ENCODE results near the gene GABARAP. TPM values are rescaled to one million over a fixed set of nuclear protein-coding genes. Genes with fewer than 3 reads are reported as not detected.

The GABARAP gene
- total and polyA plus RNA-seq, 2 of the 13 experiments (the other 11 are each of a cell fraction or from before 2014, with no cell fraction given), result 161 to 310 TPM

GRCh38 chr17:7261379-7262191 is 19.3 kb upstream of the GABARAP start:
- Histone ChIP-seq H3K27ac (ENCODE audit: extremely low read length, insufficient read depth, low read length) (no peak overlapping the region), H4K20me1 (ENCODE audit: insufficient read depth, low read length) (no peaks in the 10 kb centered on the region), H3K9me3 (ENCODE audit: low read length) (no peaks in the 10 kb centered on the region), H3K36me3 (replicated peaks in 1 of 2; ENCODE audit: control insufficient read depth in 1 of 2, insufficient read depth in 2 of 2, low read length in 2 of 2) (0 out of 5 replicates have a peak, but pooled peaks cover 0 to 3% of the 10 kb centered on the region in 2 experiments), H3K4me1 (ENCODE audit: insufficient read depth, low read length) (peaks cover 70% of the 10 kb centered on the region), H2AFZ (ENCODE audit: low read length) (no peak overlapping the region), H3K4me3 (replicated peaks in 1 of 3; ENCODE audit: insufficient read depth in 1 of 3, low read depth in 2 of 3, low read length in 3 of 3) (no peak overlapping the region), H3K9ac (ENCODE audit: insufficient read depth, low read depth, low read length) (no peak overlapping the region), H3K79me2 (ENCODE audit: insufficient read depth, low read length) (no peaks in the 10 kb centered on the region), H3K4me2 (ENCODE audit: low read depth, low read length) (no peak overlapping the region), H3K27me3 (ENCODE audit: control insufficient read depth in 1 of 2, insufficient read depth in 2 of 2, low read length in 2 of 2) (no peaks in the 10 kb centered on the region)
- no peak for TF ChIP-seq ZGPAT (CRISPR knock-in tag; IDR thresholded peaks at IDR 0.05)
- TF ChIP-seq AGO2 (optimal IDR thresholded peaks at IDR 0.05; ENCODE audit: low read depth, low read length), result peak; percentile 7
- peak; percentile 54 for TF ChIP-seq AGO1 (IDR thresholded peaks at IDR 0.05; ENCODE audit: low read depth, low read length, poor library complexity, severe bottlenecking)
- peak; percentile 39; the same call in 1 of the 2 replicates for TF ChIP-seq RBFOX2 (IDR thresholded peaks at IDR 0.05; ENCODE audit: low read depth, low read length)
- peak; percentile 17 for TF ChIP-seq HNRNPK (IDR thresholded peaks at IDR 0.05; ENCODE audit: low read depth, low read length, poor library complexity, severe bottlenecking)
- TF ChIP-seq EHMT2 (IDR thresholded peaks at IDR 0.05; ENCODE audit: borderline replicate concordance, low read depth, low read length), result no peak
- ATAC-seq, result no peak
- POLR2A ChIA-PET, result no interaction called here
- no TSS peak for BruUV-seq (replicated peaks)
- DNase-seq (ENCODE audit: low spot score), result no peak
- CTCF ChIA-PET (ENCODE audit: low intra/inter-chr PET ratio, low total read pairs), result no interaction called here
- whole genome bisulfite sequencing (ENCODE audit: low lambda C conversion rate), result 98% methylated on average over 66 of the region's 71 CpGs
- intact Hi-C loops (cut with micrococcal nuclease; ENCODE audit: unreplicated experiment), result no loop called here
- no peak for FAIRE-seq
- in situ Hi-C loops (cut with HindIII; ENCODE audit: extremely low pct_ligation_motif_present, low pct_unique_long_range_greater_than_20kb), result no loop called here
